ENCODE results near the gene ABHD6. TPM values are rescaled to one million over a fixed set of nuclear protein-coding genes. Genes with fewer than 3 reads are reported as not detected.

The ABHD6 gene
- total RNA-seq, 1 experiment from 2014 or later = 2.2 TPM

GRCh38 chr3:58215317-58216025, 22.1 kb upstream of the ABHD6 start:
- Mint-ChIP-seq H3K36me3 (ENCODE audit: insufficient read depth in 1 of 3, low read depth in 3 of 3) (no peaks in the 10 kb centered on the region), H3K4me3 (no peak overlapping the region), H3K9me3 (no peaks in the 10 kb centered on the region; a peak in 1 of 5 replicates), H3K4me1 (peaks cover 9 to 11% of the 10 kb centered on the region in 2 experiments), H3K27ac (no peak overlapping the region), H3K27me3 (ENCODE audit: low read depth) (peaks cover 17% of the 10 kb centered on the region)
- no CpG with 5 or more reads among the region's 10 CpGs for WGBS (ENCODE audit: extremely low coverage, insufficient read length, low lambda C conversion rate)
- Histone ChIP-seq H3K27me3 (ENCODE audit: insufficient read depth, low read length) (no peaks in the 10 kb centered on the region), H2AFZ (ENCODE audit: low read length) (no peak overlapping the region), H2BK15ac (ENCODE audit: low read depth, low read length) (no peak overlapping the region), H3K23me2 (ENCODE audit: insufficient read length, low read depth, low read length, poor library complexity, severe bottlenecking) (no peaks in the 10 kb centered on the region), H3K79me2 (ENCODE audit: insufficient read depth, low read length) (no peaks in the 10 kb centered on the region), H2AK5ac (ENCODE audit: insufficient read length, low read length) (no peak overlapping the region), H3K9me3 (ENCODE audit: control insufficient read depth, low read depth, low read length) (no peaks in the 10 kb centered on the region), H4K20me1 (ENCODE audit: control insufficient read depth, insufficient read depth, insufficient read length) (no peaks in the 10 kb centered on the region), H3K18ac (ENCODE audit: insufficient read length, low read depth, low read length) (no peak overlapping the region), H3K4ac (ENCODE audit: low read depth, low read length) (no peak overlapping the region), H3K14ac (ENCODE audit: insufficient read depth, low read length) (no peak overlapping the region), H4K91ac (ENCODE audit: insufficient read length, low read depth, low read length) (no peak overlapping the region), H3K23ac (ENCODE audit: insufficient read length, low read depth, low read length) (no peak overlapping the region), H3K4me1 (ENCODE audit: insufficient read depth, low read length) (no peaks in the 10 kb centered on the region; the same call in 1 of the 2 replicates), H4K8ac (replicated peaks; ENCODE audit: insufficient read length, low read depth, low read length) (no peak overlapping the region), H2BK20ac (ENCODE audit: low read depth, low read length, poor library complexity, severe bottlenecking) (no peak overlapping the region), H3K27ac (ENCODE audit: insufficient read length, low read depth, low read length) (no peak overlapping the region), H3T11ph (ENCODE audit: low read length) (no peak overlapping the region), H2BK5ac (ENCODE audit: insufficient read length, low read length) (no peak overlapping the region), H2BK12ac (ENCODE audit: insufficient read length, low read depth, low read length) (no peak overlapping the region), H2BK120ac (ENCODE audit: low read depth, low read length, poor library complexity, severe bottlenecking) (no peak overlapping the region), H4K5ac (ENCODE audit: insufficient read length, low read depth, low read length) (no peak overlapping the region), H3K79me1 (ENCODE audit: insufficient read depth, low read depth, low read length, poor library complexity, severe bottlenecking) (no peaks in the 10 kb centered on the region), H3K9ac (ENCODE audit: extremely low read depth, insufficient read length, low read length) (no peak overlapping the region), H3K56ac (ENCODE audit: insufficient read length, low read depth, low read length) (no peak overlapping the region), H3K4me2 (ENCODE audit: insufficient read depth, insufficient read length, low read length) (no peak overlapping the region)
- no peak for TF ChIP-seq CTCF (conservative IDR thresholded peaks at IDR 0.05)
- no peak for DNase-seq

Measured in H9 (cell line).